Nephron (organoid): ENCODE measurements around the gene INSYN2B.

Source experiments
- H3K27ac Mint-ChIP-seq, 3 experiments: 2 replicates each; pipeline ENCODE4 v1.8.0; 2020; ENCODE audit warnings: mixed read lengths in 3 of 3, mild to moderate bottlenecking in 2 of 3, moderate library complexity in 1 of 3
- H3K27me3 Mint-ChIP-seq: 2 replicates; pipeline ENCODE4 v1.8.0; 2021; ENCODE audit warnings: low read depth, mild to moderate bottlenecking, moderate library complexity, mixed read lengths
- H3K36me3 Mint-ChIP-seq: 2 replicates; pipeline ENCODE4 v1.8.0; 2020; ENCODE audit warnings: low read depth, mixed read lengths
- H3K4me1 Mint-ChIP-seq: 2 replicates; pipeline ENCODE4 v1.8.0; 2020; ENCODE audit warnings: mixed read lengths
- H3K4me3 Mint-ChIP-seq, 3 experiments: 2 replicates each; pipeline ENCODE4 v1.8.0; 2020; ENCODE audit warnings: mild to moderate bottlenecking in 3 of 3, mixed read lengths in 3 of 3, moderate library complexity in 2 of 3
- H3K9me3 Mint-ChIP-seq: 2 replicates; pipeline ENCODE4 v1.8.0; 2020; ENCODE audit warnings: mixed read lengths
- TF ChIP-seq, protein P1 (sequence below), 3 experiments: fragments of 200-600 bp; sonication (generic); IDR thresholded peaks; one replicate each; pipeline ENCODE4 v1.5.0; 2021; ENCODE audit warnings: antibody characterized with exemption in 3 of 3; ENCODE audit not compliant: unreplicated experiment in 3 of 3

INSYN2B gene

DNA sequence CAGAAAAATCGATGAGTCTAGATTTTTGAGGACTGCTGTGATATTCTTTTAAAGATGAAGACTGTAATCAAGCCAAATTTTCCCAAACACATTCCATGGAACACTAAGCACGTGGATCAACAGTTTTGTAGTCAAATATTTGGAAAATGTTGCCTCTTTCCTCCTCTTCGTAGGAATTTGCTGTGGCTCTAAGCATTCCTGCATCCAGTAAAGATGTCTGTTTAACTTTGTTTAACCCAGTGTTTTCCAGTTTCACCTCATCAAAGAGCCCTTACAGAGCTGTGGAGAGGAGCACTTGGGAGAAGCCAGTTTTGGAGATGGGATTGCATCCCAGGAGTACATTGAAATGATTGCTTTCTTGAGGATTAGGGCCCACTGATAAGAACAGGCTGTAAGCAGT, 58.9 kb downstream of the INSYN2B start:
- TF ChIP-seq, protein P1, sequence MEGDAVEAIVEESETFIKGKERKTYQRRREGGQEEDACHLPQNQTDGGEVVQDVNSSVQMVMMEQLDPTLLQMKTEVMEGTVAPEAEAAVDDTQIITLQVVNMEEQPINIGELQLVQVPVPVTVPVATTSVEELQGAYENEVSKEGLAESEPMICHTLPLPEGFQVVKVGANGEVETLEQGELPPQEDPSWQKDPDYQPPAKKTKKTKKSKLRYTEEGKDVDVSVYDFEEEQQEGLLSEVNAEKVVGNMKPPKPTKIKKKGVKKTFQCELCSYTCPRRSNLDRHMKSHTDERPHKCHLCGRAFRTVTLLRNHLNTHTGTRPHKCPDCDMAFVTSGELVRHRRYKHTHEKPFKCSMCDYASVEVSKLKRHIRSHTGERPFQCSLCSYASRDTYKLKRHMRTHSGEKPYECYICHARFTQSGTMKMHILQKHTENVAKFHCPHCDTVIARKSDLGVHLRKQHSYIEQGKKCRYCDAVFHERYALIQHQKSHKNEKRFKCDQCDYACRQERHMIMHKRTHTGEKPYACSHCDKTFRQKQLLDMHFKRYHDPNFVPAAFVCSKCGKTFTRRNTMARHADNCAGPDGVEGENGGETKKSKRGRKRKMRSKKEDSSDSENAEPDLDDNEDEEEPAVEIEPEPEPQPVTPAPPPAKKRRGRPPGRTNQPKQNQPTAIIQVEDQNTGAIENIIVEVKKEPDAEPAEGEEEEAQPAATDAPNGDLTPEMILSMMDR (IDR thresholded peaks at IDR 0.05; ENCODE audit: unreplicated experiment in 3 of 3) = no peak
- Mint-ChIP-seq H3K27me3 (no peaks in the 10 kb centered on the region), H3K4me1 (peaks cover 16% of the 10 kb centered on the region), H3K4me3 (no peak overlapping the region), H3K9me3 (no peaks in the 10 kb centered on the region), H3K36me3 (no peaks in the 10 kb centered on the region), H3K27ac (no peak overlapping the region)

DNA sequence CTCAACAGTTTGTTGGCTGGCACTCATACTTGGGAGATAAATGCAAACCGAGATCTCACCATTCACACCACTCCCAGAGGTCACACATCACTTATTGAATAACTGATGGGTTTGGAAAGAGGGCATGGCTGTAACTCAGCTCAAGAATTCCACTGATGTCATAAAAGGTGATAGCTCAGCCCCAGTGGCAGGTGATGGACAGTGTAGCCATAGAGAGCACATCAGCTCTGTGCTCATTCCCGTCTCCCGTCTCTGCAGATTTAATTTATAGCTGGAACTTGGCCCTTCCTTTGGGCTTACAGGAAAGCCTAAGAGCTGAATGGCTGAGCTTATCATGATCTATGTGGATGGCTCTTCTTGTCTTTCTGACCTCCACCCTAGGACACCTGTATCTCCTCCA, 59.8 kb downstream of the INSYN2B start:
- H3K27ac Mint-ChIP-seq = no peak overlapping the region
- H3K4me1 Mint-ChIP-seq = peaks cover 16% of the 10 kb centered on the region
- H3K4me3 Mint-ChIP-seq = no peak overlapping the region
- TF ChIP-seq, protein P1 (IDR thresholded peaks at IDR 0.05; ENCODE audit: unreplicated experiment in 3 of 3) = no peak
- H3K9me3 Mint-ChIP-seq = no peaks in the 10 kb centered on the region
- H3K27me3 Mint-ChIP-seq = no peaks in the 10 kb centered on the region
- no peaks in the 10 kb centered on the region for H3K36me3 Mint-ChIP-seq

DNA sequence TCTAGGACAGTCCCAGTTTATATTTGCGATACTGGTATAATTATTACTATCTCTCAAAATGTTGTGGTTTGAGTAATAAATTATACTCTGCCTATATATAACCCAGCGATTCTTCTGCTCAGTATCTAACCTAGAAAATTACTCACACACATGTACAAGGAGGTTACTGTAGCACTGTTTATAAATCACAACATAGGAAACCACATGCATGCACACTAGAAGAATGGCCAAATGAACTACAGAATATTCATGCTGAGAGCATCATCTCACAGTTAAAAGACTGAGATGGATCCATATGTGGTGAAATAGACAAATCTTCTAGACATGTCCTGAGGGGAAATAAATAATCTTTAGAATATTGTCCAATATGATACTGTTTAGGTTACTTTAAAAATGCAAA, 62.1 kb downstream of the INSYN2B start:
- no peaks in the 10 kb centered on the region for H3K9me3 Mint-ChIP-seq
- peak overlapping the region in 1 of 3 experiments; percentile 8 for H3K27ac Mint-ChIP-seq
- TF ChIP-seq, protein P1 (IDR thresholded peaks at IDR 0.05; ENCODE audit: unreplicated experiment in 3 of 3) = no peak
- peaks cover 24% of the 10 kb centered on the region for H3K4me1 Mint-ChIP-seq
- no peaks in the 10 kb centered on the region for H3K27me3 Mint-ChIP-seq
- H3K4me3 Mint-ChIP-seq = no peak overlapping the region
- no peaks in the 10 kb centered on the region for H3K36me3 Mint-ChIP-seq

DNA sequence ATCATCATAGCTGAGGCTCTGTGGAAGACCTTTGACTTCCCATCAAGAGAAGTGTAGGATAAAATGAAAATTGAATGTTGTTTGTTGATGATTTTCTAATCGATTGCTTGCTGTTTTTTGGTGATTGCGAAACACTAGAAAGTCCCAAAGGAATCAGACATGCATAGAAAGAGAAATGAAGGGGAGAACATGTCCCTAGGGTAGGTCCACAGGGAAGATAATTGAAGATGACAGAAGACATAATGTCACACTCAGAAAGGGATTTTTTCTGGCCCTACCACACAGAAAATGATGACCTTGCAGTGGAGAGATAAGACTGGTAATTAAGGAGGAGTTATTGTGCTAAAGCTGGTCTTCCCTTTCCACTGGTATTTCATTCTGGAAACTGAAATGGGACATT, 62.8 kb downstream of the INSYN2B start:
- no peaks in the 10 kb centered on the region for H3K36me3 Mint-ChIP-seq

DNA sequence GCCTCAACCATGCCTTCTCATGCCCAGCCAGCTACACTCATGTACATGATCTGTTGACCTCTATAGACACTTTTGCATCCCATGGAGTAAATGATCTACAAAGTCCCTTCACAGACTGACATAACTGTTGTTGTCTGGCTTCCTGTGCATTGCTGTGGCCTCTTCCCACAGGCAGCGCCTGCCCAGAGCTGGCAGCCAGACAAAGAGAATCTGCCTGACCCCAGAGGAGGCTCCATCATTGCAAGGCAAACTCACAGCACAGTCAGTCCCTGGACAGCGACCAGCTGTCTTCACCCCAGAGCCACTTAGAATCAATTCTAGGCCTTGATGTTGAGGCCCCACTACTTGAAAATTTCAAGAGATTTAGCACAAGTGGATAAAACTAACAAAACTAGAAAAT, 65.5 kb downstream of the INSYN2B start:
- Mint-ChIP-seq H3K4me3 (peak overlapping the region in 1 of 3 experiments; percentile 5), H3K27ac (peak overlapping the region; percentile 41 to 60 (median 53)), H3K27me3 (no peaks in the 10 kb centered on the region), H3K9me3 (no peaks in the 10 kb centered on the region), H3K4me1 (peaks cover 13% of the 10 kb centered on the region), H3K36me3 (no peaks in the 10 kb centered on the region)
- TF ChIP-seq, protein P1 (IDR thresholded peaks at IDR 0.05; ENCODE audit: unreplicated experiment in 3 of 3) = no peak

More for the DNA sequence above, 62.8 kb downstream of the INSYN2B start:
- no peak overlapping the region for H3K4me3 Mint-ChIP-seq
- H3K4me1 Mint-ChIP-seq = peaks cover 24% of the 10 kb centered on the region
- H3K27ac Mint-ChIP-seq = no peak overlapping the region
- H3K9me3 Mint-ChIP-seq = no peaks in the 10 kb centered on the region
- TF ChIP-seq, protein P1 (IDR thresholded peaks at IDR 0.05; ENCODE audit: unreplicated experiment in 3 of 3) = no peak
- no peaks in the 10 kb centered on the region for H3K27me3 Mint-ChIP-seq

- Mint-ChIP-seq H3K27ac (no peak overlapping the region), H3K9me3 (no peaks in the 10 kb centered on the region), H3K4me3 (no peak overlapping the region), H3K36me3 (no peaks in the 10 kb centered on the region), H3K27me3 (no peaks in the 10 kb centered on the region), H3K4me1 (peaks cover 13% of the 10 kb centered on the region)
- TF ChIP-seq, protein P1 (IDR thresholded peaks at IDR 0.05; ENCODE audit: unreplicated experiment in 3 of 3) = no peak
Measured at GRCh38 chr5:169913479-169913878, 66.8 kb downstream of the INSYN2B start.
